Neural progenitor cell (in vitro differentiated cells): ENCODE results near the gene SPINK6. TPM values are rescaled to one million over a fixed set of nuclear protein-coding genes. Genes with fewer than 3 reads are reported as not detected.

ENCODE experiments used
- DNase-seq: peaks from one replicate; pipeline ENCODE4 v3.0.0-alpha.2; 2016; ENCODE audit warnings: low spot score
- H2AFZ ChIP-seq: fragments of 200-600 bp; sonication (generic); replicated peaks from 2 replicates; pipeline ENCODE4 v1.6.1; 2016; ENCODE audit warnings: antibody characterized with exemption
- H3F3A ChIP-seq: fragments of 200-600 bp; sonication (generic); 2 replicates; pipeline ENCODE4 v1.6.1; 2016; ENCODE audit warnings: antibody characterized with exemption, low read depth
- H3K27ac ChIP-seq: fragments of 200-600 bp; sonication (generic); 2 replicates; pipeline ENCODE4 v1.5.1; 2016; ENCODE audit warnings: mild to moderate bottlenecking
- H3K27me3 ChIP-seq: fragments of 200-600 bp; sonication (generic); 2 replicates; pipeline ENCODE4 v1.6.1; 2016; ENCODE audit warnings: mild to moderate bottlenecking, moderate library complexity
- H3K36me3 ChIP-seq: fragments of 200-600 bp; sonication (generic); 2 replicates; pipeline ENCODE4 v1.5.1; 2016
- H3K4me1 ChIP-seq: fragments of 200-600 bp; sonication (generic); 2 replicates; pipeline ENCODE4 v1.6.1; 2016; ENCODE audit warnings: mixed run types
- H3K4me2 ChIP-seq: fragments of 200-600 bp; sonication (generic); 2 replicates; pipeline ENCODE4 v1.6.1; 2016
- H3K4me3 ChIP-seq: fragments of 200-600 bp; sonication (generic); 2 replicates; pipeline ENCODE4 v1.5.1; 2016
- H3K79me2 ChIP-seq: fragments of 200-600 bp; sonication (generic); 2 replicates; pipeline ENCODE4 v1.6.1; 2016; ENCODE audit warnings: low read depth
- H3K9ac ChIP-seq: fragments of 200-600 bp; sonication (generic); 2 replicates; pipeline ENCODE4 v1.6.1; 2016
- H3K9me3 ChIP-seq: fragments of 200-600 bp; sonication (generic); 2 replicates; pipeline ENCODE4 v1.5.1; 2016; ENCODE audit warnings: low read depth
- H4K20me1 ChIP-seq: fragments of 200-600 bp; sonication (generic); 2 replicates; pipeline ENCODE4 v1.6.1; 2016; ENCODE audit warnings: low read depth
- H3K27ac Mint-ChIP-seq: 3 replicates; pipeline ENCODE4 v1.8.0; 2021; ENCODE audit warnings: mixed read lengths
- H3K27me3 Mint-ChIP-seq: 2 replicates; pipeline ENCODE4 v1.8.0; 2022; ENCODE audit warnings: low read depth, mild to moderate bottlenecking, inconsistent platforms, moderate library complexity, mixed read lengths; ENCODE audit not compliant: insufficient read depth
- H3K36me3 Mint-ChIP-seq: 3 replicates; pipeline ENCODE4 v1.8.0; 2021; ENCODE audit warnings: mixed read lengths
- H3K4me1 Mint-ChIP-seq: 3 replicates; pipeline ENCODE4 v1.8.0; 2021; ENCODE audit warnings: mixed read lengths
- H3K4me3 Mint-ChIP-seq: 3 replicates; pipeline ENCODE4 v1.8.0; 2021; ENCODE audit warnings: mild to moderate bottlenecking, moderate library complexity, mixed read lengths
- H3K9me3 Mint-ChIP-seq: 3 replicates; pipeline ENCODE4 v1.8.0; 2020; ENCODE audit warnings: mixed read lengths
- EZH2 ChIP-seq: fragments of 200-600 bp; sonication (generic); IDR thresholded peaks from 2 replicates; pipeline ENCODE4 v1.6.1; 2017; ENCODE audit warnings: antibody characterized with exemption, mild to moderate bottlenecking, moderate library complexity
- EZH2phosphoT487 ChIP-seq: fragments of 200-600 bp; sonication (generic); IDR thresholded peaks from 2 replicates; pipeline ENCODE4 v1.6.1; 2017; ENCODE audit warnings: antibody characterized with exemption
- small RNA-seq: library from RNA; depleted of rRNA; stranded (forward); fragments of <200 nt; gene quantifications from one replicate; pipeline ENCODE3, GENCODE V24; 2015
- total RNA-seq: library from RNA; depleted of rRNA; stranded (reverse); fragments of >200 nt; gene quantifications from 2 replicates; pipeline ENCODE4 v1.2.3, GENCODE V29; 2015; ENCODE audit warnings: low replicate concordance
- TF ChIP-seq, protein P1 (sequence below): fragments of 200-600 bp; sonication (generic); IDR thresholded peaks from 2 replicates; pipeline ENCODE4 v1.5.1; 2017; ENCODE audit warnings: antibody characterized with exemption, mild to moderate bottlenecking

SPINK6 gene
- total RNA-seq, 1 donor from 2014 or later, result not detected

DNA sequence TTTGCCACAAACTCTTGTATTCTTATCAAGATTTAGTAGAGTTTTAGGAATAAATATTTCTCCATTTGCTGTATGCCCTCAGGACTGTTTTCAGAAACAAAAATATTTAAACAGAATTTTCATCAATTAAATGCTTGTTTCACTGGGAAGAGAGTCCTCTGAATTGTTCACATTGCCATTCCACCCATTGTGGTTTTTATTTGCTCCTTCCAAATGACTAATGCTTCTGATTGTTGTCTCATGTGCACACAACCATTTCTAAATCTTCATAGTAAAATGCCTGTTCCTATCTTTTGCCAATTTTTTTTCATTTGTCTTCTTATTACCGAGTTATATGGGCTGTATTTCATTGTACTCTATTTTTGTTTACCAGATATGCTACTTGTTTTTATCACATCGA is 46.1 kb downstream of the SPINK6 start:
- no peaks in the 10 kb centered on the region for H3K9me3 Mint-ChIP-seq
- no peaks in the 10 kb centered on the region for H3K4me1 Mint-ChIP-seq
- Histone ChIP-seq H3K27me3 (peaks cover 6% of the 10 kb centered on the region), H3K27ac (no peak overlapping the region), H3K79me2 (no peaks in the 10 kb centered on the region), H3K9me3 (no peaks in the 10 kb centered on the region), H4K20me1 (no peaks in the 10 kb centered on the region), H3K4me3 (no peak overlapping the region), H3K9ac (no peak overlapping the region), H3F3A (no peaks in the 10 kb centered on the region), H3K4me1 (no peaks in the 10 kb centered on the region), H3K36me3 (no peaks in the 10 kb centered on the region), H3K4me2 (no peak overlapping the region), H2AFZ (no peak overlapping the region)
- no peak overlapping the region for H3K27ac Mint-ChIP-seq
- DNase-seq, result no peak
- H3K36me3 Mint-ChIP-seq, result no peaks in the 10 kb centered on the region
- TF ChIP-seq EZH2, result no peak
- no peak for TF ChIP-seq EZH2phosphoT487
- TF ChIP-seq, protein P1, sequence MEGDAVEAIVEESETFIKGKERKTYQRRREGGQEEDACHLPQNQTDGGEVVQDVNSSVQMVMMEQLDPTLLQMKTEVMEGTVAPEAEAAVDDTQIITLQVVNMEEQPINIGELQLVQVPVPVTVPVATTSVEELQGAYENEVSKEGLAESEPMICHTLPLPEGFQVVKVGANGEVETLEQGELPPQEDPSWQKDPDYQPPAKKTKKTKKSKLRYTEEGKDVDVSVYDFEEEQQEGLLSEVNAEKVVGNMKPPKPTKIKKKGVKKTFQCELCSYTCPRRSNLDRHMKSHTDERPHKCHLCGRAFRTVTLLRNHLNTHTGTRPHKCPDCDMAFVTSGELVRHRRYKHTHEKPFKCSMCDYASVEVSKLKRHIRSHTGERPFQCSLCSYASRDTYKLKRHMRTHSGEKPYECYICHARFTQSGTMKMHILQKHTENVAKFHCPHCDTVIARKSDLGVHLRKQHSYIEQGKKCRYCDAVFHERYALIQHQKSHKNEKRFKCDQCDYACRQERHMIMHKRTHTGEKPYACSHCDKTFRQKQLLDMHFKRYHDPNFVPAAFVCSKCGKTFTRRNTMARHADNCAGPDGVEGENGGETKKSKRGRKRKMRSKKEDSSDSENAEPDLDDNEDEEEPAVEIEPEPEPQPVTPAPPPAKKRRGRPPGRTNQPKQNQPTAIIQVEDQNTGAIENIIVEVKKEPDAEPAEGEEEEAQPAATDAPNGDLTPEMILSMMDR, result no peak
- no peak overlapping the region for H3K4me3 Mint-ChIP-seq
- no peaks in the 10 kb centered on the region for H3K27me3 Mint-ChIP-seq

DNA sequence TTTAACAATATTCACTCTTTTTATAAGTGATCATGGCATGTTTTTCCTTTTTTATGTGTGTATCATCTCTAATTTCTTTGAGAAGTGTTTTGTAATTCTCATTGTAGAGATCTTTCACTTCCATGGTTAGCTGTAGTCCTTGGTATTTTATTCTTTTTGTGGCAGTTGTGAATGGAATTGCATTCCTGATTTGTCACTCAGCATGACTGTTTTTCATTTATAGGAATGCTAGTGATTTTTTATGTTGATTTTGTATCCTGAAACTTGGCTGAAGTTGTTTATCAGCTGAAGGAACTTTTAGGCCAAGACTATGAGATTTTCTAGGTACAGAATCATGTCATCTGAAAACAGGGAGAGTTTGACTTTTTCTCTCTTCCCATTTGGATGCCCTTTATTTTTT is 52.6 kb downstream of the SPINK6 start:
- H3K36me3 ChIP-seq, result peaks cover 2% of the 10 kb centered on the region
- no peak for TF ChIP-seq EZH2phosphoT487

DNA sequence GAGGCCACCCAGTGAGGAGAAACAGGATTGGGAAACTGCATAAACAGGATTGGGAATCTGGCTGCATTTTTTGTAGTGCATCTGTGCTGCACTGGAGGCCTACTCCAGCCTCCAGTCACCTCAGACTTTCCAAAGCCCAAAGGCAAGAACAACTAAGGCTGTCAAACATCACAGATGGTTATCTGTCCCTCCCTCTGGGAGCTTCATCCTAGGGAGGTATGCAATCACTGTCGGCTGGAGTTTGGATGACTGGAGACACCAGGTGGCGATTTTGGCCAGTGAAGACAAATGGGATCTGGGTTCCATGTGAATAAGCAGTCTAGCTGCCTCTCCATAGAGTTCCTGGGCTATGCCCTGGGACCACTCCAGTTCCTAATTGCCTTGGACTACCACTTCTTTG is 56.4 kb downstream of the SPINK6 start:
- no peak overlapping the region for H3K4me2 ChIP-seq
- no peaks in the 10 kb centered on the region for H3K27me3 ChIP-seq
- H4K20me1 ChIP-seq, result no peaks in the 10 kb centered on the region
- no peak overlapping the region for H3K9ac ChIP-seq
- Mint-ChIP-seq H3K36me3 (no peaks in the 10 kb centered on the region), H3K27ac (no peak overlapping the region), H3K9me3 (peaks cover 17% of the 10 kb centered on the region), H3K27me3 (no peaks in the 10 kb centered on the region), H3K4me3 (no peak overlapping the region), H3K4me1 (no peaks in the 10 kb centered on the region)
- no peaks in the 10 kb centered on the region for H3K4me1 ChIP-seq
- H3K79me2 ChIP-seq, result no peaks in the 10 kb centered on the region
- H3K36me3 ChIP-seq, result peaks cover 2% of the 10 kb centered on the region
- H3K9me3 ChIP-seq, result no peaks in the 10 kb centered on the region
- H3F3A ChIP-seq, result no peaks in the 10 kb centered on the region
- no peak for DNase-seq
- no peak overlapping the region for H3K27ac ChIP-seq
- no peak overlapping the region for H2AFZ ChIP-seq
- no peak overlapping the region for H3K4me3 ChIP-seq
- TF ChIP-seq EZH2, result no peak
- TF ChIP-seq, protein P1, result no peak
- no peak for TF ChIP-seq EZH2phosphoT487

More for the DNA sequence above, 52.6 kb downstream of the SPINK6 start:
- no peaks in the 10 kb centered on the region for H3K27me3 Mint-ChIP-seq
- Histone ChIP-seq H3K4me3 (no peak overlapping the region), H4K20me1 (no peaks in the 10 kb centered on the region), H3F3A (no peaks in the 10 kb centered on the region), H3K9me3 (no peaks in the 10 kb centered on the region), H3K79me2 (no peaks in the 10 kb centered on the region), H3K9ac (no peak overlapping the region), H3K4me2 (no peak overlapping the region), H3K27ac (no peak overlapping the region), H3K4me1 (no peaks in the 10 kb centered on the region), H3K27me3 (no peaks in the 10 kb centered on the region), H2AFZ (no peak overlapping the region)
- H3K4me3 Mint-ChIP-seq, result no peak overlapping the region
- H3K4me1 Mint-ChIP-seq, result no peaks in the 10 kb centered on the region
- peaks cover 17% of the 10 kb centered on the region for H3K9me3 Mint-ChIP-seq
- DNase-seq, result no peak
- no peaks in the 10 kb centered on the region for H3K36me3 Mint-ChIP-seq
- no peak overlapping the region for H3K27ac Mint-ChIP-seq

DNA sequence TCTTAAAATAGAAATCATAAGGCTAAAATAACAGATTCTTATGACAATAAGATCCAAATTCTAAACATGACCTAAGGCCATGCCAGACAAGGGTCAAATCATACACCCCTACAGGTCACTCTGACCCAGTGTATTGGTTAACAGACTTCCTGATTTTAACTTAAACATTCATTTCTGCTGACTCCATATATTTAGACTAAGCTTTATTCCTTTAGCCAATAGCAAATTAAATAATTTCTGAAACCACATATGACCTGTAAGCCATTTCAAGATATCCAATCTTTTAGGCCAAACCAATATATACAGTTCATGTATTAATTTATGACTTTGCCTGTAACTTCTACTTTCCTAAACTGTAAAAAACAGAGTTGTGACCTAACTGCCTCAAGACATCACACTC is 58.4 kb downstream of the SPINK6 start:
- Histone ChIP-seq H3K27ac (no peak overlapping the region), H3K4me2 (no peak overlapping the region), H3K4me3 (no peak overlapping the region), H4K20me1 (no peaks in the 10 kb centered on the region), H2AFZ (no peak overlapping the region), H3K4me1 (no peaks in the 10 kb centered on the region), H3F3A (no peaks in the 10 kb centered on the region), H3K9ac (no peak overlapping the region), H3K79me2 (no peaks in the 10 kb centered on the region), H3K36me3 (peaks cover 2% of the 10 kb centered on the region), H3K27me3 (no peaks in the 10 kb centered on the region), H3K9me3 (no peaks in the 10 kb centered on the region)
- no peak for DNase-seq
- H3K27ac Mint-ChIP-seq, result no peak overlapping the region
- no peaks in the 10 kb centered on the region for H3K4me1 Mint-ChIP-seq
- H3K4me3 Mint-ChIP-seq, result no peak overlapping the region
- no peaks in the 10 kb centered on the region for H3K36me3 Mint-ChIP-seq
- no peaks in the 10 kb centered on the region for H3K27me3 Mint-ChIP-seq
- H3K9me3 Mint-ChIP-seq, result peaks cover 11% of the 10 kb centered on the region
- TF ChIP-seq, protein P1, result no peak
- TF ChIP-seq EZH2, result no peak
- no peak for TF ChIP-seq EZH2phosphoT487

Small RNA genes lying within 50 kb of the gene (small RNA-seq; reads per million reads assigned to genes)
- gene HMGN1P16, result not detected

Other genes with a start within 250 kb of the SPINK6 start
- 13.7 and 18.1 TPM in 2 replicates for gene SPINK5, start 139.1 kb upstream of the SPINK6 start, total RNA-seq
- gene SPINK14, start 34.5 kb upstream of the SPINK6 start, total RNA-seq, result not detected in 2 replicates
- not detected in 2 replicates for gene MARCOL, start 35.5 kb downstream of the SPINK6 start, total RNA-seq
- not detected in 2 replicates for gene SPINK13, start 65.8 kb downstream of the SPINK6 start, total RNA-seq
- gene SPINK7, start 109.4 kb downstream of the SPINK6 start, total RNA-seq, result not detected in 2 replicates
- gene SPINK9, start 132.5 kb downstream of the SPINK6 start, total RNA-seq, result not detected in 2 replicates
- 44.9 and 64.6 TPM in 2 replicates for gene FBXO38, start 180.9 kb downstream of the SPINK6 start, total RNA-seq